NCI-H2171 (cell line): ENCODE data around the gene GNG2.
A peak's percentile ranks its signal among the peaks of the same experiment; 100 is the strongest.

ENCODE experiments used
- DNase-seq: peaks from one replicate; lab custom pipeline; 2025; lab: John Stamatoyannopoulos, UW

Gene GNG2

DNA sequence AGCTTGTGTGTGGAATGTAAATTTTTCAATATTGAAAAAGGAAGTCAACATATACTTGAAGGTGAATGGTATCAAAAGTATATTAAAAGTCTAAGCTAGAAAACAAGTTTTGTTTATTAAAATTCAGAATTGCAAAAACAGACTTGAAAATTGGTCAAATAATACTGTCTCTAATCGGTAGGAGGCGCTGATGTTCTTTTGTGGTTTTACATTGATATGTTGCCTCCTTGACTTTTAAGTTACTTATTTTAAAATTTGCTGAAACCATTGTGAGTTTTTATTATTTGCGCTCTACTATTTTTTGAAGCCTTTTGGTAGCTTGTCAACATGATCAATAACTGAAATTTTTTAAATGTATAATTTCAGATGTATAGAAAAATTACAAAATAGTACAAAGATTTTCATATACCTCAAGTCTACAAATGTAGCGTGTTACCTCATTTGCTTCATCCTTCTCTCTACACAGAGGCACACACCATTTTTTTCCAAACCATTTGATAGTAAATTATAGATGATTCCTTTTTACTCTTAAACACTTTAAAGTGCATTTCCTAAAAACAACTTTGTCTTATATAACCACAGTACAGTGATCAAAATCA lies 135.8 kb downstream of the GNG2 start:
- DNase-seq, result no peak

- no peak for DNase-seq
Measured at GRCh38 chr14:51998348-51998747, 137.9 kb downstream of the GNG2 start.

GRCh38 chr14:51999084-51999483 lies 138.7 kb downstream of the GNG2 start:
- no peak for DNase-seq

GRCh38 chr14:52000019-52000582 lies 139.7 kb downstream of the GNG2 start:
- no peak for DNase-seq

DNA sequence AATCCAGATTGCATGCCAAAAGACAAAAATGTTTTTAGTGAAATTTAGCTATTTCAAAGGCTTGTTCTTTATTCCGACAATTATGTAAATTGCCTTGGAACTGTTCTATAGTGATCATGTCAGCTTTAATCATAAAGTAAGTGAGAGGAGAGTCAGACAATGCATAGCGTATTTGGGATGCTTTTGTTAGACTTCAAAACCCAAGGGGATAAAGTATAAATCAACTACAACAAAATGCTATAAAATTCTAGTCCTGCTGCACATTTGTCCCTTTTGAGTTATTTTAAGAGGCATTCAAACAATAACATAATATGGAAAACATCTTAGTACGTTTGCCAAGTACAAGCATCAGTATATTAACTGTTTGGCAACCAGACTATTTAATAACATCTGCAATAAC lies 140.3 kb downstream of the GNG2 start:
- DNase-seq, result no peak

DNA sequence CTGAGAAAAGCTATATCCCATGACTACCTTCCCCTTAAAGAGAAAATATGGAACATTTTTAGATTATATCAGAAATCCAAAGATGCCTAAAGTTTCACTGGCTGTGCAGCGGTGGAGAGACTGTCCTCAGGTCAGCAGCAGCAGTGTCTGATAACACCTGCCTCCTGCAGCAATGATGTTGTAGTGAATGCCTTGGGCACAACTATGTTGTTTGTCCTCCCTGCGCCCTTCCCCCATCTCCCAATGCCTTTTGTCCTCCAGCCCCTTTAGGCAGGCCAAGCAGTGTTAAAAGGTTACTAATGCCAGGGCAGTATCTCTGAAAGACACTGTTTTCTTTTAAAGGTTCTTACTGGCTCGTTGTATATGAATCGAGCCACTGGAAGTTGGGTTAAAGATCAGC lies 142.1 kb downstream of the GNG2 start:
- no peak for DNase-seq

GRCh38 chr14:52003324-52003723 lies 142.9 kb downstream of the GNG2 start:
- DNase-seq, result no peak

DNA sequence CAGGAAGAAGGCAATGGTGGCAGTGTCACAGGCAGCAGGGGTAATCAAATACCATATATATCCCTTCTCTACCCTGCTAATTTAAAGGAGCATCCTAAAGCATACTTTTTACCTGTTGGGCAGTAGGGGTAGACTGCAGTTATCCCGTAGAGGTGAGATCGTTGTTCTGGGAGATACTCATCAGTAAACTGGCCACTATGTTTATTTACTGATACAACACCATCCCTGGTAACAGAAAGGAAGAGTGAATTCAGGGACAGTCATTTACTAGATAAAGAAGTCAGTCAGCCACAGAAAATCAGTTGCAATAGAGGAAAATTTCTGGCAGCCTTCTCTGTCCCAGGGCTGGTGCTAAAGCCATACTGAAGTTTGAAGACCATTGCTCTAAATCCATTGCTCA lies 145.2 kb downstream of the GNG2 start:
- DNase-seq, result no peak

- DNase-seq, result no peak
Measured at GRCh38 chr14:52006361-52006760, 145.9 kb downstream of the GNG2 start.

DNA sequence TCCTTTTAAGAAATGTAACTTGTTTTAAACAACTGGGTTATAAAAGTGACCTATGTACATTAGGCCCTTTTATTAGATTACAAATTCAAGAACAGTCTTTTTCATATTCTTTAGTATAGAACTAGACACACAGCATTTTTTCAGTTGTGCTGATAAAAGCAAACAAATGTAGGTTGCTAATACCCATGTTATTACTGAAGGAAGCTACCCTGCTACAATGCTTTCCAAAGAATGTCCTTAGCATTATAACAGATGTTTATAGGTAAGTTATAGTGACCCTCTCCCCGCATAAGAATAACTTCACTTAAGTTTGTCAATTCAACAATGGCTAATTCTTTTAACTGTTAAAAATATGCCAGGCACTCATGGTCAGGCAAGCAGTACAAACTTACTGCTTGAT lies 146.8 kb downstream of the GNG2 start:
- no peak for DNase-seq

DNA sequence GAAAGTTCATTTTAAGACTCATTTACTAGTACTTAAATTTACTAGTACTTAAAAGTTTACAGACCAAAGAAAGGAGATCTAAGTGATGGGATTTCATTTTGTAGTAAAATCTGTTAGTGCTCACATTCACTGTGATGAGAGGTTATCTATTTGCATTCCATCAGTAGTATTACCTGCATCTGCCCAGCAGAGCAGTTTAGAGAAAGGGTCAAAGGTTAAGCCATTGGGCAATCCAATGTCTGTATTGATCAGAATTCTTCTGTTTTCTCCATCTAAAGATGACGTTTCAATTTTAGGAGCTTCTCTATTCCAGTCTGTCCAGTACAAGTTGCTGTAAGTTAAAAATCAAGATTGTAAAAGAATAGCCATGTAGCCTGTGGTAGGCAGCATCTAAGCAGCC lies 147.2 kb downstream of the GNG2 start:
- no peak for DNase-seq

- DNase-seq, result no peak
Measured at GRCh38 chr14:52008136-52008535, 147.7 kb downstream of the GNG2 start.

DNA sequence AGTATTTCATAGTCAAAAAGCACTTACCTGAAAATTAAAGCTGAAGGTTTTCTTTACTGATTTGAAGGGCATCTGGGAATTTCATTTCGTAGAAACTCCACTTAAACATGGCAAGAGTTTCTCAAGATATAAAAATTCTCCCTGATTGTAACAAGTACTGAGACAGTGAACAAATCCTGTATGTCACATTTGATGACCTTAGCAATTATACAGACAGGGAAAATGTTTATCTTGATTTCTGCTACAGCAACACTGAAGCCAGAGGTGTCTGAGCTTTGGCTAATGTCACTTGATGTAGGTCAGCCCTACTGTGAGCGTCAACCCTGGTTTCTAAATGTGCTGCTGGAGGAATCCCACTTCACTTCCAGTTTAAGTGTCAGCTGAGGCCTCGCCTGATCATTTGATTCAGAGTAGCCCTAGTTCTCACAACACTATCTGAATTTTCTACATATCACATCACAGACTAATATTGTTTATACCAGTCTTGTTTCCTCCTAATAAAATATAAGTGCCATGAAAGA lies 149.8 kb downstream of the GNG2 start:
- DNase-seq, result no peak

- DNase-seq, result no peak
Measured at GRCh38 chr14:52011523-52011922, 151.1 kb downstream of the GNG2 start.

- DNase-seq, result peak; percentile 17
Measured at GRCh38 chr14:52012635-52013034, 152.2 kb downstream of the GNG2 start.

- no peak for DNase-seq
Measured at GRCh38 chr14:52013984-52014600, 153.7 kb downstream of the GNG2 start.

DNA sequence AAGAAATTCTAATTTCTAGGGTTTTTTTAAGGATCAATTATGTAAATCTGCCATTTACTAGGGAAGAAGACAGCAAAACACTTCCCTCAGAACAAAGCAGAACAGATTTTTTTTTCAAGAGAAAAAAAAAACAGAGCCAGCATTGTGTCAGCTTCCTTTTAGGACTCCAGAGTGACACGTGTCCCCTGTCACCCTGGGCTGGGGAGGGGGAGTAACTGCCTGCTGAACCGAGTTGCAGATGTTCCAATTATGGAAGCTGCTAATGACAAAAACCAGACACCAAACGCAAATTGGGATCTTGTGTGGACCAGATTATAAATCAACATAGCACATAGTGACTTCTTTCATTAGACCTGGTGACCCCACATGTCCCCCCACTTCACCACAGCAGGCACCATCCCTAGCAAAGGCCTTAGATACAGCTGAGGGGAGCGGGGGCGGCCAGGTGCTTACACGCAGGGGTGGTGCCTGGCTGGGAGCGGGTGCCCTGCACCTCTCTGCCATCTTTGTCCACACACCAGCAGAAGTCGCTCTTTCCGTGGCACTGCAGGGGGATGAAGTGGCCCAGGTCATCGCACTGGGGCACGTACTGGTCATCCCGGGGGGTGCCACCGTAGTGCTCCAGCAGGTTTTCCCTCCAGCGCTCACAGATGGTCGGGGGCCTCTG lies 154.3 kb downstream of the GNG2 start:
- DNase-seq, result no peak

- no peak for DNase-seq
Measured at GRCh38 chr14:52015411-52016030, 155.1 kb downstream of the GNG2 start.

DNA sequence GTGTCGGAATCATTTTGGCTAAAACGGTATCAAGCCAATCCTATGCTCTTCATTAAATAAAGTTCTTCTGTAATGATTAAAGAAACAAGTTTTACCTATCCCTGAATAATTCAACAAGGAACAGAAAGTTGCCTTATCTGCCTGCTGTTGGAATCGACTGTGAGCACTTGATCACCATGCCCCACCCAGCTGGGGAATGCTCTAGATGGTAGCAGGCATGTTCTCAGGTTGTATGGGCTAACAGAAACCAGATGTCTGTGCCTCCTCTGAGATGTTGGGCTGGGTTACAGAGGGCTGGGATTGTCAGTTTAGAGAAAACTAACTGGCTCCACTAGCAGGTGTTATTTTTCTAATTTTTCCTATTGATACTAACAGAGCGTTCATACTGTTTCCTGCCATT lies 157.8 kb downstream of the GNG2 start:
- no peak for DNase-seq

DNA sequence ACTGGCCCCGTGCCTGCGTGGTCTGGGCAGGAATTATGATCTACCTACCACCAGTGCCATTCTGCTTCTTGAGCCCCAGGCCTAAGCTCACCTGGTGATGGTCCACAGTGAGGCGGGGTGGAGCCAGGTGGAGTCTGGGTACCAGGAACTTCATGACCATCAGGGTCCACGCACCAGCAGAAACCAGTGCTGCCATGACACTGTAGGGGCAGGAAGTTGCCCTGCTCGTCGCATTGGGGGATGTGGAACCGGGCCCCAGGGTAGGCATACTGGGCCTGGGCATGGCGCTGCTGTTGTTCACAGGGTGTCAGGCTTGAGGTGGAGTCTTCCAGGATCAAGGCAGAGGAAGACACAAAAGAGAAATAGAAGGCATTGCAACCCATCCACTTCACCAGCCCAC lies 158.6 kb downstream of the GNG2 start:
- DNase-seq, result no peak
